DOHH2 (cell line): ENCODE measurements around the gene NOTO.

Source experiments
- H3F3A ChIP-seq: fragments of 200-600 bp; sonication (generic), shearing (Covaris generic); 2 replicates; pipeline ENCODE4 v1.6.0; 2016; ENCODE audit warnings: antibody characterized with exemption, mild to moderate bottlenecking; ENCODE audit not compliant: control insufficient read depth, insufficient read depth
- H3K27ac ChIP-seq: fragments of 200-600 bp; sonication (generic); 2 replicates; pipeline ENCODE4 v1.5.1; 2014; ENCODE audit warnings: low read depth, mild to moderate bottlenecking, low read length, moderate library complexity
- H3K27me3 ChIP-seq: fragments of 200-600 bp; sonication (generic); 2 replicates; pipeline ENCODE4 v1.6.1; 2014; ENCODE audit warnings: mild to moderate bottlenecking, low read length, mixed read lengths; ENCODE audit not compliant: control insufficient read depth
- H3K36me3 ChIP-seq: fragments of 200-600 bp; sonication (generic); 2 replicates; pipeline ENCODE4 v1.6.1; 2014; ENCODE audit warnings: mild to moderate bottlenecking, low read length, moderate library complexity, mixed read lengths; ENCODE audit not compliant: control insufficient read depth
- H3K4me1 ChIP-seq: fragments of 200-600 bp; sonication (generic); 2 replicates; pipeline ENCODE4 v1.6.1; 2014; ENCODE audit warnings: mild to moderate bottlenecking, low read length, mixed read lengths; ENCODE audit not compliant: control insufficient read depth
- H3K4me2 ChIP-seq: fragments of 200-600 bp; sonication (generic); 2 replicates; pipeline ENCODE4 v1.6.0; 2014; ENCODE audit warnings: mild to moderate bottlenecking, low read length, moderate library complexity
- H3K4me3 ChIP-seq: fragments of 200-600 bp; sonication (generic); 2 replicates; pipeline ENCODE4 v1.5.1; 2014; ENCODE audit warnings: mild to moderate bottlenecking, low read length, mixed read lengths
- H3K79me2 ChIP-seq: fragments of 200-600 bp; sonication (generic); 2 replicates; pipeline ENCODE4 v1.6.1; 2014; ENCODE audit warnings: mild to moderate bottlenecking, low read length, mixed read lengths; ENCODE audit not compliant: control insufficient read depth
- H3K9me2 ChIP-seq: fragments of 200-600 bp; sonication (generic); replicated peaks from 2 replicates; pipeline ENCODE4 v1.6.1; 2014; ENCODE audit warnings: mild to moderate bottlenecking, low read length, mixed read lengths; ENCODE audit not compliant: control insufficient read depth
- H3K9me3 ChIP-seq: fragments of 200-600 bp; sonication (generic); 2 replicates; pipeline ENCODE4 v1.6.1; 2014; ENCODE audit warnings: antibody characterized with exemption, low read length, mixed read lengths; ENCODE audit not compliant: control insufficient read depth, insufficient read depth
- H4K20me1 ChIP-seq: fragments of 200-600 bp; sonication (generic); 2 replicates; pipeline ENCODE4 v1.6.0; 2014; ENCODE audit warnings: low read depth, mild to moderate bottlenecking, antibody characterized with exemption, low read length, moderate library complexity; ENCODE audit not compliant: control insufficient read depth, insufficient read depth
- CTCF ChIP-seq: fragments of 200-600 bp; sonication (generic); IDR thresholded peaks from one replicate; pipeline ENCODE4 v1.5.1; 2014; ENCODE audit warnings: antibody characterized with exemption, mild to moderate bottlenecking, low read depth, low read length; ENCODE audit not compliant: poor library complexity, severe bottlenecking
- EZH2phosphoT487 ChIP-seq: fragments of 200-600 bp; sonication (generic); IDR thresholded peaks from 2 replicates; pipeline ENCODE4 v1.6.1; 2017; ENCODE audit warnings: borderline replicate concordance, mild to moderate bottlenecking, antibody characterized with exemption, low read length, moderate library complexity, mixed read lengths

Gene NOTO

GRCh38 chr2:73243884-73244570 is 41.7 kb downstream of the NOTO start:
- no peak overlapping the region for H3K4me2 ChIP-seq
- H3K27me3 ChIP-seq: no peaks in the 10 kb centered on the region
- H3K79me2 ChIP-seq: peaks cover 72% of the 10 kb centered on the region
- peaks cover 12% of the 10 kb centered on the region for H4K20me1 ChIP-seq
- H3K4me1 ChIP-seq: no peaks in the 10 kb centered on the region
- TF ChIP-seq EZH2phosphoT487 (no peak), CTCF (no peak)
- peaks cover 96% of the 10 kb centered on the region for H3K36me3 ChIP-seq
- H3K9me2 ChIP-seq: no peaks in the 10 kb centered on the region
- 0 out of 2 replicates have a peak, but pooled peaks cover 2% of the 10 kb centered on the region for H3F3A ChIP-seq
- no peaks in the 10 kb centered on the region for H3K9me3 ChIP-seq
- H3K4me3 ChIP-seq: no peak overlapping the region
- no peak overlapping the region for H3K27ac ChIP-seq

- peaks cover 2% of the 10 kb centered on the region; the same call in 1 of the 2 replicates for H3F3A ChIP-seq
- peaks cover 66% of the 10 kb centered on the region for H3K79me2 ChIP-seq
- H3K4me2 ChIP-seq: no peak overlapping the region
- no peaks in the 10 kb centered on the region for H3K4me1 ChIP-seq
- H3K4me3 ChIP-seq: no peak overlapping the region
- H4K20me1 ChIP-seq: peaks cover 10% of the 10 kb centered on the region
- H3K27me3 ChIP-seq: no peaks in the 10 kb centered on the region
- H3K36me3 ChIP-seq: peaks cover 96% of the 10 kb centered on the region
- H3K9me3 ChIP-seq: no peaks in the 10 kb centered on the region
- TF ChIP-seq EZH2phosphoT487 (no peak), CTCF (no peak)
- H3K27ac ChIP-seq: no peak overlapping the region
- H3K9me2 ChIP-seq: no peaks in the 10 kb centered on the region
Observed at GRCh38 chr2:73244580-73244979, 42.2 kb downstream of the NOTO start.

GRCh38 chr2:73246850-73247249 is 44.5 kb downstream of the NOTO start:
- H3K9me3 ChIP-seq: no peaks in the 10 kb centered on the region
- H3K4me1 ChIP-seq: no peaks in the 10 kb centered on the region
- no peak overlapping the region for H3K27ac ChIP-seq
- H3K9me2 ChIP-seq: no peaks in the 10 kb centered on the region
- H4K20me1 ChIP-seq: peaks cover 7% of the 10 kb centered on the region; the same call in 1 of the 2 replicates
- H3K79me2 ChIP-seq: peaks cover 43% of the 10 kb centered on the region
- peaks cover 4% of the 10 kb centered on the region; the same call in 1 of the 2 replicates for H3F3A ChIP-seq
- no peaks in the 10 kb centered on the region for H3K27me3 ChIP-seq
- TF ChIP-seq CTCF: no peak
- no peak for TF ChIP-seq EZH2phosphoT487
- H3K4me3 ChIP-seq: no peak overlapping the region
- no peak overlapping the region for H3K4me2 ChIP-seq
- H3K36me3 ChIP-seq: peaks cover 92% of the 10 kb centered on the region
